DMS153 (cell line): ENCODE data around the gene CTNS.

ENCODE experiments used
- DNase-seq: peaks from one replicate; lab custom pipeline; 2025; lab: John Stamatoyannopoulos, UW

CTNS gene

GRCh38 chr17:3658784-3659449 lies 22.4 kb downstream of the CTNS start:
- no peak for DNase-seq

GRCh38 chr17:3659541-3660111 lies 23.1 kb downstream of the CTNS start:
- DNase-seq, result no peak

DNA sequence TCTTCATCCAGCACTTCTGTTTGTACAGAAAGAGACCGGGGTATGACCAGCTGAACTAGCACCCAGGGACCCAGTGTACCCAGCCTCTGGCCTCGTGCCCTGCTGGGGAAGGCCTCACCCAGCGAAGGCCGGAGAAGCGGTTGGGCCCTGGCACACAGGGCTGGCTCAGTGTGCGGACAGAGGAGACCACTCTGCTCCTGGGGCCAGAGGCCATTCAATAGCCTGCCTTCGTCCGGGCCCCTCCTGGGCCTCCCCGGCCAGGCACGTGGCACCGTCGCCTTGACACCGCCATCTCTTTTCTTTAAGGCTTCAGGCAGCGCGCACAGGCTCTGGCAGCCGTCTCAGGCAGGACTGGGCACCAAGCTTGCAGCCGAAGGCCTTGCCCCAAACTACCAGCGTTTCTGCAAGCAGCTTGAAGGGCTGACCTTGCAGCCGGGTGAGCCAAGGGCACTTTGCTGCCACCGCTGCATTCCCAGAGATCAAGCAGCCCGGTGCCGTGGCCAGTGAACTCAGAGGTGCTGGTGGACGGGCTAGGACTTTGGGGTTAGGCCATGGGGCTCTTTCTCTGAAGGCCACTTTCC lies 23.8 kb downstream of the CTNS start:
- DNase-seq, result no peak

- no peak for DNase-seq
These were observed 26.8 kb downstream of the CTNS start for GRCh38 chr17:3663102-3664011.

DNA sequence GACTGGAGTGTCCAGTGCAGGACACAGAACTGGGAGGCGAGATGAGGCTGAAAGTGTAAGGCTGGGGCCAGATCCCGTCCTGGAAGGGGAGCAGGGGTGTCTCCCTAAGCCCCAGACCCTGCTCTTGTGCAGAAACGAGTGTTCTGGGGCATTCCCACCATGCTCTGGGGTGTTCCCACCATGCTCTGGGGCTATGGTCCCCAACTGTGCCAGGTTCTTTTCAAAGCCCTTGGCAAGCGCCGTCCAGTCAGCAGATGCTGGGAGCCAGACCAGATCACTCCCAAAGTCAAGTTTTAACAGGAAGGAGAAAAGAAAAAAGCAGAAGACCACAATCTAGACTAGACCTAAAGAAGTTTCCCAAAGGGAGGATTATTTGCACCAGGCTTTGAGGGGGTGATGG lies 29.3 kb downstream of the CTNS start:
- no peak for DNase-seq

DNA sequence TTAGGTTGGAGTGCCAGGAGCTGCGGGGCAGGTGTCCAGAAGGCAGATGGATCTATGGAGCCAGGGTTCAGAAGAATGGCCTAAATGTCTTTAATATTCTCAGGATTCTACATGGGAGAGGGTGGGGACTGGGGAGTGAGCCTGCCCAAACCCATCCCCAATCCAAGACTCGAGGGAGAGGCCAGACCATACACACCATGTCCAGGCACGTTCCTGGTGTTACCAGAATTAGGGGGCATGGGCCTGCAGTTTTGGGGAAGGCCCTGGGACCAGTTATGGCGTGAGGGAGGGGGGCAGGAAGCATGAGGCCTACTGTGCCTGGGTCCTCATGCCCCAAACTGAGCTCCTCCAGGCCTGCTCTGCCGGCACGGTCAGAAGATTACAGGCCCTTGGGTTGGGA lies 30.0 kb downstream of the CTNS start:
- no peak for DNase-seq

- peak; percentile 4 for DNase-seq
These were observed 31.1 kb downstream of the CTNS start for GRCh38 chr17:3667366-3668278.

GRCh38 chr17:3668279-3669084 lies 31.9 kb downstream of the CTNS start, which contains the start of the genes EMC6 and TAX1BP3:
Gene EMC6, plus strand, starts transcription at chr17:3668812. Its CDS starts 335 bp downstream, at chr17:3669147.
Gene TAX1BP3, minus strand, starts transcription at chr17:3668578. Its CDS starts 52 bp downstream, at chr17:3668526.
- DNase-seq, result peak; percentile 84

DNA sequence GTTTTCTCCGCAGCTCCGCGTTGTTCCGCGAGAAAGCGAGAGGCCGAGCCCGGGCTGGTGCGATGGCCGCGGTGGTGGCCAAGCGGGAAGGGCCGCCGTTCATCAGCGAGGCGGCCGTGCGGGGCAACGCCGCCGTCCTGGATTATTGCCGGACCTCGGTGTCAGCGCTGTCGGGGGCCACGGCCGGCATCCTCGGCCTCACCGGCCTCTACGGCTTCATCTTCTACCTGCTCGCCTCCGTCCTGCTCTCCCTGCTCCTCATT lies 32.5 kb downstream of the CTNS start:
- DNase-seq, result no peak

- DNase-seq, result no peak
These were observed 33.0 kb downstream of the CTNS start for GRCh38 chr17:3669548-3669947.

- DNase-seq, result no peak
These were observed 36.0 kb downstream of the CTNS start for GRCh38 chr17:3672571-3672970.

- DNase-seq, result no peak
These were observed 39.3 kb downstream of the CTNS start for GRCh38 chr17:3675886-3676285.

DNA sequence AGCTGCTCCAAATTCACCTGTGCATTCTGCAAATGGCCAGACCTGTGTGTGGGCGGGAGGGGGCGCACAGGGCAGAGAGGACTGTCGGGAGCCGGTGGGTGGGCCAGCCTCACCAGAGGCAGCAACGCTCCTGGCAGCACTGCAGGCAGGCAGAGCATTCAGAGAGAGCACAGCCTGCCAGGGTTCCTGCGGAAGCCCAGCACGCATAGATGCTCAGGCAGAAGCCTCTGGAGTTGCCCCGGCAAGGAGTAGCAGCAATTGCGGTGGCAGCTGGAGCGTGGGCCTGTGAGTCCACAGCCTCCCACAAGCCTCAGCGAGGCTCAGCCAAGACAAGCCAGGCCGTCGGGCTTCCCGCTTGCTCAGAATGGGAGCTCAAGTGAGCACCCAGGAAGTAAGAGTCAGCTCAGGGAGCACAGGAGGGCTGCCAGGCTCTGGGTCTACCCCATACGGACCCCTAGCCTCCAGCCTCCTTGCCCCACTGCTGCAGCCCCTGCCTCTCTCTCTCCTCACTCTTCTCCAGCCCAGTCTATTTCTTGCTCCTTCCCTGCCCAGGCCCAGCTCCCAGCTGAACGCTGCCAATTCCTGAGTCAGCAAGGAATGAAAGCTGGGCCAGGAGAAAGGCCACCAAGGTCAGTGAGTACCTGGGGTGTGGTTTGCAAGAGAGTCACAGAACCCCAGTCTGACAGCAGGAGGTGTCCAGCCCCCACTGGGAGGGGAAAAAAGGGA lies 41.7 kb downstream of the CTNS start:
- no peak for DNase-seq

DNA sequence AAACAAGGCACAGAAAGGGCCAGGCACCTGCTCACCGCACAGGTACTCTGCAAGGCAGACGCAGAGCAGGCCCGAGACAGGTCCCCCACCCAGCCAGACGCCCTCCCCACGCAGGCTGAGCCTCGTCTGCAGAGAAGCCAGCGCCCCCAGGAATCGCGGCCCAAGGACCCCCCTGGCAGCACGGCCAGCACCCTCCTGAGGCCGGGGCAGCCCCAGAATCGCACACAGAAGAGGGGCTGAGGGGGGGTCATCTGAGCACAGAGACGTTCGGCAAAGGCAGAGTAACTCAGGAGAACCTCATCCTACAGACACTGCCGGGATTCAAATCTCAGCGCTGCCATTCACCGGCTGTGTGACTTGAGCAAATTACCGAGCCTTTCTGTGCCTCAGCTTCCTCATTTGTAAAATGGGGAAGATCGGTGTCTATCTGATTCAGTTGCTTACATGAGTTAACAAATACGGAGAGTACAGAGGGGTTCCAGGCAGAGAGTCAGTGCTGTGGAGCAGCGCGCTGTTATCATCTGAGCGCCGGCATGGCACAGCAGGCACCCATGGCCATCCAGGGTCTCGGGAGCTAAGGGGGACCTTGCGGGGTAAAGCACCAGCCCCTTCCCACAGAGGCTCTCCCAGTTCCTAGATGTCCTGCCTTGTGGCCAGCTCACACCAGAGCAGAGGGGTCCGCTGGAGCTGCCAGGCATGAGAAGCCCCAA lies 42.4 kb downstream of the CTNS start:
- no peak for DNase-seq

DNA sequence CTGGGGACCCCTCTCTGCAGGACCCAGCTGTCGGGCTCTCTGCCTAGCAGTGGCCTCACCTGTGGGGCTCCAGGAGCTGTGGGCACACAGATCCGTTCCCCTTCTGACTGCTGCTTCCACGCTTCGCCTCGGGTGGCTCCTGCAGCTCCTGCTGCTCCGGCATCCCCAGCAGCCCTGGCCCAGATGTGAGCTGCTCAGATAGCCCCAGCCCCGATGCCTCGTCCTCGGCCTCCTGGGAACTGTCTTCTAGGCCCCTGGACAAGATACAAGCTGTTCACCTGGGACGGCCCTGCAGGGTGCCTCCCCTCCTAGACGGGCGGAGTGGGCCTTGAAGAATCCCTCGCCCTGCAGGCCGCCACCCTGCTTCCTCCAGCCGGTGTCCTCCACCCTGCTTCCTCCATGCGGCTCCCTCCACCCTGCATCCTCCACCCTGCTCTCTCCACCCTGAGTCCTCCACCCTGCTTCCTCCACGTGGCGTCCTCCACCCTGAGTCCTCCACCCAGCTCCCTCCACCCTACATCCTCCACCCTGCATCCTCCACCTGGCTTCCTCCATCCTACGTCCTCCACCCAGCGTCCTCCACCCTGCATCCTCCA lies 43.1 kb downstream of the CTNS start:
- no peak for DNase-seq

DNA sequence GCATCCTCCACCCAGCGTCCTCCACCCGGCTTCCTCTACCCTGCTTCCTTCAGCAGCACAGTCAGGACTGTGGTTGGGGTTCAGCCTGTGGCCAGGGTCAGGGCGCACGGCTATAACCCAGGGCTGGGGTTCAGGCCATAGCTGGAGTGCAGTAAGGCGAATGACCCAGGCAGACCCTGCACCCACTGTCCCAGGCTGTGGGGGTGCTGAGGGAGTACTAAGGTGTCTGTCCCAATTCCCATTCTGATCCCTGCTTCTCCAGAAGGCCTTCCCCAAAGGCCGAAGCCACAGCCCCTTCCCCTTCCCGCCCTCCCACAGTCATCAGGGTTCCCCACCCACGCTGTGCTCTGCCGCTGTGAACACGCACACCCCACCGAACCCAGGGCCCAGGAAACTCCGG lies 44.5 kb downstream of the CTNS start:
- DNase-seq, result no peak

DNA sequence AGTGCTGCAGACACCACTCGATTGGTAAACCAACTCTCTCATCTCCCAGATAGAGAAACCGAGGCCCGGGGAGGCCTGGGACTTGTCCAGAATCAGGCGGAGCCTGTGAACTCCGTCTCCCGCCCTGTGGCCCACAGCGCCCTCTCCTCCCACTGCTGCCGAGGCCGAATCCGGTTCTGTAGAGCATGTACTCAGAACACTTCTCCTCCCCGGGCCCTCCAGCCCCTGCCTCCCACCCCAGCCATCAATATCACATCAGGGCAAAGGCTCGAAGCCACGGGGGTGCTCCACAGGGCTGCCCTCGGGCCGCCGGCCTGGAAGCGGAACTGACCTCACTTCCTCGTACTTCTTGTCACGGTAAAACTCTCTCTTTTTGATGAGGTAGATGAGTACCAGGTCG lies 45.0 kb downstream of the CTNS start:
- no peak for DNase-seq

DNA sequence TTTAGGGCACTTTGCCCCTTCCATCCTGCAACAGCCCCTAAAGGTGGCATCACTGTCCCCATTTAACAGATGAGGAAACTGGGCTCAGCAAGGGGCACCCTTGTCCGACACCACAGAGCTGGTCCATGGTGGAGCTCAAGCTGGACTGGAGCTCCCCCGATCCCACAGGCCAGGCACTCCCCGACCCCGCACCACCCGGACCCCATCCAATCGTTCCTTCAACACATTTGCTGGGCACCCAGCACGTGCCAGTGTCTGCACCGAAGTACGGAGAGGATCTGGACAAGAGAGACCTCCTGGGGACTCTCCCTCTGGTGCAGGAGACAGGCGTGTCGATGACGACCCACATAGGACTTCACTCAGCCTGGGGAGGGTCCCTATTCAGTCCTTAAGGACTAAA lies 45.5 kb downstream of the CTNS start:
- no peak for DNase-seq

DNA sequence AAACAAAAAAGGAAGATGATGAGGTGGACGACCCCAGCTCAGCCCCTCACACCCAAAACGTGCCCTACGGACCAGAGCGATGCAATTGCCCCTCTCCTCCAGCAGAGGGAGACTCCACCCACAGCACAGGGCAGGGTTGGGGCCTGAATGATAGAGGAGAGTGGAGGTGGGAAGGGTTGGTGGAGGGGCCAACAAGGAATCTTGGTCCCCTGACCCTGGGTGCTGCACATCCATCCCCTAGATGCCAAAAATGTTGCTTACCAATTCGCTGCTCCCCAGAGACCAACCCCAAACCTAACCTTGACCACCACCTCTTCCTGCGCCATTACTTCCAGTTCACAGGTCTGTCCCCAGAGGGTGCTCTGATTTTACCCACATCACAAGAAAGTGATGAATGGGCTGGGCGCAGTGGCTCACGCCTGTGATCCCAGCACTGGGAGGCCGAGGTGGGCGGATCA lies 46.5 kb downstream of the CTNS start:
- DNase-seq, result no peak
